ENCODE data around the gene RALY.

RALY gene

GRCh38 chr20:34076952-34077351 is 83.2 kb downstream of the RALY start:
- DNase-seq (ENCODE audit: low read depth in 2 of 2), result no peak

- no peak for DNase-seq (ENCODE audit: low read depth in 2 of 2)
These were observed 84.8 kb downstream of the RALY start for GRCh38 chr20:34078540-34078939.

- DNase-seq (ENCODE audit: low read depth in 2 of 2), result no peak
These were observed 86.1 kb downstream of the RALY start for GRCh38 chr20:34079818-34080217.

GRCh38 chr20:34082232-34082887 is 88.6 kb downstream of the RALY start:
- DNase-seq (ENCODE audit: low read depth in 2 of 2), result no peak

GRCh38 chr20:34083137-34083536 is 89.4 kb downstream of the RALY start:
- no peak for DNase-seq (ENCODE audit: low read depth in 2 of 2)

DNA sequence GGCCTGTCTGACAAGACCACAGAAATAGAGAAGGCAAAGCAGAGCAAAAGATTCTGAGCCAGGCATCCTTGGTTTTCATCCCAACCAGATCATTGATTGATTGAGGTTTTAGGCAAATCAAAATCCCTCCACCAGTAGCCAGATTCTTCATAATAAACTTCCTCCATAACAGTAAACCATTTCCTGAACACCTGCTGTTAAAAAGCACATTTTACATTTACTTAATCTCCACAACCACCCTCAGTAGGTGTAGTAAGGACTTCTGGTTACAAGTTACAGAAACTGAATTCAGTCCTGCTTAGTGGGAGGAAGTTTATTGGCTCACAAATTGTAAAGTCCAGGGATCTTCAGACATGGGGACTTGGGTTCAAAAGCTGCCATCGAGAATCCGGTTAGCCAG is 90.1 kb downstream of the RALY start:
- no peak for DNase-seq (ENCODE audit: low read depth in 2 of 2)

DNA sequence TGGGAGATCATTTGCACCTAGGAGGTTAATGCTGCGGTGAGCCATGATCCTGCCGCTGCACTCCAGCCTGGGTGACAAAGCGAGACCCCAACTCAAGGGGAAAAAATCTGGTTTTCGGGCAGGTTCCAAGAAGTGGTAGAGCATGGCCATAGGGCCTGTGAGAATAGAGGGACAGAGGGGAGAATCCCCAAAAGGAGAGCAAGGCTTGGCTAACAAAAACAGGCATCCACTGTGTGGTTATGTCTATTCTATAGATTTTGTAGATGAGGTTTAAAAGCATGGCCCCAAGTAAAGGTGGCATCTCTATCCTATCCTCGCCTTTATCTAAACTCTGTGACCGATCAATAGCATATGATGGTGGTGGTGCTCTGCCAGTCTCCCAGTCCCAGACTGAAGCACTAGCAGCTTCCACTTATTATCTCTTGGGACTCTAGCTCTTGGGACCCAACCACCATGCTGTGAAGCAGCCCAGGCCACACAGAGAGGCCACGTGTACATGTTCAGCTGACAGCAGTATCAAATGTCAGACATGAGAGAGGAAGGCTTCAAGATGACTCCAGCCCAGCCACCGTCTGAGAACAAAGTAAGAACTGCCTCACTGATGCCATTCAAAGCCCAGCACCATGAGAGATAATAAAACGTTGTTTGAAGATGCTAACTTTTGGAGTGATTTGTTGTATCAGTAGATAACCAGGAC is 90.7 kb downstream of the RALY start:
- DNase-seq (ENCODE audit: low read depth in 2 of 2), result no peak

- no peak for DNase-seq (ENCODE audit: low read depth in 2 of 2)
These were observed 91.9 kb downstream of the RALY start for GRCh38 chr20:34085544-34086040.

DNA sequence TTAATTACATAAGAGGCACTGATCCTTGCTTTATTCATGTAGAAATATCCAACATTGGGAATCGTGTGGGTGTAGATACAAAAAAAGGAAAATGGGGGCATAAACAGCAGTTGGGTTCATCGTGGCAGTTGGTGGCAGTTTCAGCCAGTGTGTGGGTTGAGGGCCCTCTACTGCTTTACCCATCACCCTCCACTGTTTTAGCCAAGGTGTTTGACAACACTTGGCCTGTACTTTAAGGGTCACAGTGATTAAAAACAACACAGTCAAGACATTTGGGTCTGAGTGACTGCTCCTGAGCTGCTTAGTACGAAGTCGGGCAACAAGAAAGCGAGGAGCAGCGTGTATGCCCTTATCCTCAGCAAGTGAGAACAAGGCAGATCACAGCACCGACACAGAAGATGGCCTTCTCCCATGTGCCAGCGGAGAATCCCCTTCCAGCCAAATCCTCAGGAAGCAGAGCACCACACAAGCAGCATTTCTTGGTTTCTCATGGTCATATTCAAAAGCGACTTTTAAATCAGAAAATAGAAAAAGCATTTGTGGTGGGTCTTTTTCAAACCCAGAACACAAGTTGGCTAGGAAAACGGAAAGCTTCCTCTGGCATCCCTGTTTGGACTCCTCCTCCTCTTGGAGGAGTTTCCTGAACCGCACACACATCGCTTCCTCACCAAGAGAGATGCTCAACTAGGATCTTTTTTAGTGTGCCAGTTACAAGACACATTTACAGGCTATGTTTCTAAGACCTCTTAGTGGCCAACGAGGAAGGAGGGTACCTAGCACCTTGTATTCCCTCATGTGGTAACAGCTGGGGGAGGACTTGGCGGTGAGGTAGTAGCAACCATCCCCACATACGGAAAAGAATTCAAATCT is 94.8 kb downstream of the RALY start:
- DNase-seq (ENCODE audit: low read depth in 2 of 2), result no peak

GRCh38 chr20:34089175-34089479 is 95.4 kb downstream of the RALY start:
- no peak for DNase-seq (ENCODE audit: low read depth in 2 of 2)

DNA sequence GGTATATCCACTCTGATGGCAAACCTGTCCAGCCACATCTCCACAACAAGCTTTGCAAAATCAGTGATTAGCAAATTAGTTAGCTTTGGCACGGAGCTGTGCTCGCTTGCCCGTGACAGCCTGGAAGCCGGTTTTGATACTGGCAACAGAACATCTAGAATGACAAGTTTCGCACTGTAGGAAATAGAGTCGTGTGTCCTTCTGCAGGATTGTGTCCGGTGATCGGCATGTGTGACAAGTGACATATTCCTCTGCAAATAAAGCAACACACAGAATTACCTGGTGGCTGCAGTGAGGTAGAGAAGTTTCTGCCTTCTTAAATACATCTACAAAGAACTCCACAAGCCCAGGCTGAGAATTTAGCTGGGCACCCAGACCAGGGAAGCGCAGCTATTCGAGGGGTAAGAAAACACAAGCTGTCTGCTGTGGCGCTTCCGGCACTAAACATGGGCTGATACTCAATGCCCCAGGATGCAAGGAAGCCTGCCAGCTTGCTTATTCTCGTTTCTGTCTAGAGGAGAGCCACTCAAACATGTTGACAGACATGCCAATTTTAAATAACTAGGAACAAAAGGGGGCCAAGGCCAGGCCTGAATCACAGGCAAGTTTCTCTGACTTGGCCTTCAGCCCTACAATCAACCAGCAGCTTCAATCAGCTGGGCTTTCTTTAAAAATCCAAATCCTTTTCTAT is 96.1 kb downstream of the RALY start:
- no peak for DNase-seq (ENCODE audit: low read depth in 2 of 2)

DNA sequence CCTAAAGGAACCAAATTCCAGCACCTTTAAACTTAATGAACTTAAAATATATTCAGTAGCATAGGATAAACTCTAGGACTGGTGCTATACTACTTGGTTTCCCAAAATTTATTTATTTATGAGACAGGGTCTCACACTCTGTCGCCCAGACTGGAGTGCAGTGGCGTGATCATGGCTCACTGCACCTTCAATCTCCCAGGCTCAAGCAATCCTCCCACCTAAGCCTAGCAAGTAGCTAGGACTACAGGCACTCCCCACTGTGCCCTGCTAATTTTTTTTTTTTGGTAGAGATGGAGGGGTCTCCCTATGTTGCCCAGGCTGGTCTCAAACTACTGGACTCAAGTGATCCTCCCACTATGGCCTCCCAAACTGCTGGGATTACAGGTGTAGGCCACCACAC is 96.9 kb downstream of the RALY start:
- DNase-seq (ENCODE audit: low read depth in 2 of 2), result no peak

DNA sequence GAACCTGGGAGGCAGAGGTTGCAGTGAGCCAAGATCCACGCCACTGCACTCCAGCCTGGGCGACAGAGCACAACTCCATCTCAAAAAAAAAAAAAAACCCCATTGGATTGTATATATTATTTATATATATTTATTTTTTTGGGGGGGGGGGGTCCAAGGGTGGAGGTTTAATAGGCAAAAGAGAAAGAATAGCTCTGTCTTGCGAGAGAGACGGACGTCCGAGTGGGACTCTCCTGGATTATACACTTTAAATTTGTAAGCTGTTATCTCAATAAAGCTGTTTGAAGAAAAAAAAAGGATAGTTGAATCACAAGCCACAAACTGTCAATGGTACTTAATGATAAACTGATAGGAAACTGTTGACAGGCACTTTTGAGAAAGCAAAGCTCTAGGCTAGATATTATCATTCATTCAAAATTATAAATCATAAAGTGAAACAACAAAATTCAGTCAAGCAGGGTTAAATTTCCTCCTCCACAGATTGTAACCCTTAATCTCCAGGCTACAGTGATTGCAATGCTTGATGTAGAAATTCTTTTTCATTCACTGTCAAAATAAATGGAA is 98.0 kb downstream of the RALY start:
- DNase-seq (ENCODE audit: low read depth in 2 of 2), result no peak

DNA sequence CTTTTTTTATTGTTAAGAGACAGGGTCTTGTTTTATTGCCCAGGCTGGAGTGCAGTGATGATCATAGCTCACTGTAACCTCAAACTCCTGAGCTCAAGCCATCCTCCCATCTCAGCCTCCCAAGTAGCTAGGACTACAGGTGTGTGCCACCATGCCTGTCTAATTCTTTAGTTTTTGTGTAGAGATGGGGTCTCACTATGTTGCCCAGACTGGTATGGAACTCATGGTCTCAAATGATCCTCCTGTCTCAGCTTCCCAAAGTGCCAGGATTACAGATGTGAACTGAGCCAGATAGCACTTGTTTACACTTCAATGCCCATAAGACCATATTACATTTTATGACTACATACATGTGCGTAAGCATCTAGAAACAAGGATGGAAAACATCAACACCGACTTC is 100.2 kb downstream of the RALY start:
- no peak for DNase-seq (ENCODE audit: low read depth in 2 of 2)

GRCh38 chr20:34095825-34096224 is 102.1 kb downstream of the RALY start:
- no peak for DNase-seq (ENCODE audit: low read depth in 2 of 2)

DNA sequence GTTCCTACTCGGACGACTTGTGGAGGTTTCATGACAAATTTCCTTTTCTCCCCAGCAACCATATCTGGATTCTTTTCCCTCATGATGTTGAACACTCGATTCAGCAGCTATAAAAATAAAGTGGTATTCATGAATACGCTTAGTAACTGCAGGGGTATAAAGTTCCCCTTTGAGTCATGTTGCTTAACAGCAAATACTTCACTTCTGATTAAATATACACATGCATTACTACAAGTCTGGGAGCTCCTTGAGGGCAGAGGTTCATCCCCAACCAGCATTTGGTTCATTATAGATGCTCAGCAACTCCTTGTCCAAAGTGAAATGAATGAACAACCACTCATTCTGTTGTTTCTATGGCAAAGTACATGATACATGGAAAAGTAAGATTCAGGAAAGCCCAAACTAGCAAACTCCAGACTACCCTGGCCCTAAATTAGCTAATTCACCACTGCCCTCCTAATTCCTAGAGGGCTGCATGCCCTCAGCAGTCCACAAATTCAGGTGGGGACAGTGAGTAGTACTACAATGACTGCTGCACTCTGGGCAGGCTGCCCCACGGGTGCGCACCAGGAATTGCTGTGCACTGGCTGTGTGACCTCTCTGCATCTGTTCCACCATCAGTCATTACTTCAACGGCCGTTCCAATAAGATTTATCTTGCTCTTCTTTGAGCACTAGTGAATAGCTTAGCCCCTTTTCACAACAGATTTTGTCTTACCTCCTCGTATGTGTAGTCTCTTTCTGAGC is 103.2 kb downstream of the RALY start:
- DNase-seq (ENCODE audit: low read depth in 2 of 2), result no peak

- DNase-seq (ENCODE audit: low read depth in 2 of 2), result no peak
These were observed 104.9 kb downstream of the RALY start for GRCh38 chr20:34098570-34098969.

DNA sequence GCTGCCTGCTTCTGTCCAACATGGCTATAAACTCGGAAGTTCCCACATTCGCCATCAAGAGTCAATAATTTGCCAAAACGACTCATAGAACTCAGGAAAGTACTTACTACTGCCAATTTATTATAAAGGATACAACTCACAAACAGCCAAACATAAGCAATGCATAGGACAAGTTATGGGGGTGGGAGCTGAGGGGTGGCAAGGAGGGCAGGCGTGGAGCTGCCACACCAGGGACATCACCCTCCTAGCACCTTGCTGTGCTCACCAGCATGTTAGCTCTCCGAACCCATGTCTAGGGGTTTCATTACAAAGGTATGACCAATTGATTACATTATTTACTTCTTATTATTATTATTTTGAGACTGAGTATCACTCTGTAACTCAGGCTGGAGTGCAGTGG is 106.0 kb downstream of the RALY start:
- no peak for DNase-seq (ENCODE audit: low read depth in 2 of 2)

DNA sequence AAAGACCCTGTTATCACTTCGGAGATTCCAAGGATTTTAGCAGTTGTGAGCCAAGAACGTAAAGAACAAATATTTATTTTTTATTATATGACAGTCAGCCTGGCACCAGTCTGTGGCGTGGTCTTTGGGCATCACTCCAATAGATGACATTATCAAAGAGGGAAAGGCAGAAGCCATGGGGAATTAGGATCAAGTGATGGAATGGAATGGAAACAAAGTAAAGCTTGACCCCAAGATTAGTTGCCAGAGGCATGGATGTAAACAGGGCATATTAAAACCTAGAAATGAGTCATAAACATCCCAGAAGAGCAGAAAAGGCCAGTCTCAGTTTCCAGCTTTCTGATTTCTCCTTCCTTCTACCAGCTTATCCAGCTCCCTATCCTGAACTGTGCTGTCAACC is 106.9 kb downstream of the RALY start:
- DNase-seq (ENCODE audit: low read depth in 2 of 2), result no peak

- DNase-seq (ENCODE audit: low read depth in 2 of 2), result no peak
These were observed 108.6 kb downstream of the RALY start for GRCh38 chr20:34102342-34102741.

DNA sequence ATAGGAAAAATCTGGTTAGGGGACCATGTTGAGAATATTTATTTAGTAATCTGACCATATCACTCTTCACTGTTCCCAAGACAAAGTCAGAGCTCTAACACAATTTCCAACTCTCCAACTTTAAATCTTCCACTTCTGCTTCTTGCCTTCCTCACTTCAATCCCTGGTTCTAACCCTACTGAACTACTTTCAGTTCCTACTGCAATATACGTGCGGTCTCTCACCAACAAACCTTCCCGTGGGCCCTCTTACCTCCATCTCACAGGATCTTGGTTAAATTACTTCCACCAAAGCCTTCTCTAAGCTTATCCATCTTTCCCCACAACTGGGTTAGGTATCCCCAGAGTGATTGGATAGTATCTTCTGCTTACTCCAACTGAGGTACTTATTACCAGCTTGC is 110.3 kb downstream of the RALY start:
- no peak for DNase-seq (ENCODE audit: low read depth in 2 of 2)
